ENCODE results near the gene ENOX1.

GRCh38 chr13:43270130-43270830, 516.5 kb downstream of the ENOX1 start:
- TF ChIP-seq MTA3 (CRISPR knock-in tag; IDR thresholded peaks at IDR 0.05), result no peak
- TF ChIP-seq MXI1 (IDR thresholded peaks at IDR 0.05; ENCODE audit: borderline replicate concordance, low read depth, low read length), result no peak

Measured in HepG2 (cell line).